Measurements from ENCODE around the gene ARFGEF2. TPM values are rescaled to one million over a fixed set of nuclear protein-coding genes. Genes with fewer than 3 reads are reported as not detected.

ARFGEF2 gene
- total and polyA plus RNA-seq, 2 experiments from 2014 or later = 10.9 to 48.0 TPM

- Histone ChIP-seq H2AFZ (no peak overlapping the region), H4K20me1 (ENCODE audit: insufficient read depth, poor library complexity, severe bottlenecking) (no peaks in the 10 kb centered on the region), H3K36me3 (replicated peaks; ENCODE audit: insufficient read depth, low read depth) (no peaks in the 10 kb centered on the region), H3K9me3 (ENCODE audit: low read depth) (no peaks in the 10 kb centered on the region), H3K4me2 (no peak overlapping the region), H3K9me2 (replicated peaks; ENCODE audit: insufficient read depth) (no peaks in the 10 kb centered on the region), H3K4me3 (no peak overlapping the region), H3K79me2 (no peaks in the 10 kb centered on the region), H3K4me1 (ENCODE audit: insufficient read depth) (no peaks in the 10 kb centered on the region), H3K27ac (no peak overlapping the region), H3K27me3 (no peaks in the 10 kb centered on the region)
- 68% methylated on average over 7 of the region's 7 CpGs for WGBS (ENCODE audit: low lambda C conversion rate, missing lambda C conversion rate)
- no peak for DNase-seq (ENCODE audit: low spot score)
- TF ChIP-seq EZH2 (IDR thresholded peaks at IDR 0.05; ENCODE audit: borderline replicate concordance) = no peak
- no peak for TF ChIP-seq EZH2phosphoT487 (IDR thresholded peaks at IDR 0.05; ENCODE audit: low read depth, severe bottlenecking, unreplicated experiment)
- no peak for TF ChIP-seq CTCF (IDR thresholded peaks at IDR 0.05; ENCODE audit: poor library complexity)
These were observed 11.1 kb upstream of the ARFGEF2 start for GRCh38 chr20:48910347-48910781.

GRCh38 chr20:48912065-48912464, 9.4 kb upstream of the ARFGEF2 start:
- 93% methylated on average over 4 of the region's 4 CpGs for WGBS (ENCODE audit: low lambda C conversion rate, missing lambda C conversion rate)
- no peaks in the 10 kb centered on the region for H3K9me3 ChIP-seq (ENCODE audit: low read depth)

GRCh38 chr20:48916699-48917098, 4.8 kb upstream of the ARFGEF2 start:
- Histone ChIP-seq H3K4me3 (no peak overlapping the region), H2AFZ (no peak overlapping the region), H3K4me2 (no peak overlapping the region), H4K20me1 (ENCODE audit: insufficient read depth, poor library complexity, severe bottlenecking) (no peaks in the 10 kb centered on the region), H3K79me2 (peaks cover 5% of the 10 kb centered on the region), H3K9me2 (replicated peaks; ENCODE audit: insufficient read depth) (no peaks in the 10 kb centered on the region), H3K9me3 (ENCODE audit: low read depth) (no peaks in the 10 kb centered on the region), H3K36me3 (replicated peaks; ENCODE audit: insufficient read depth, low read depth) (no peaks in the 10 kb centered on the region), H3K4me1 (ENCODE audit: insufficient read depth) (peaks cover 6% of the 10 kb centered on the region), H3K27ac (no peak overlapping the region), H3K27me3 (no peaks in the 10 kb centered on the region)
- WGBS (ENCODE audit: low lambda C conversion rate, missing lambda C conversion rate) = 48% methylated on average over 1 of the region's 1 CpG
- TF ChIP-seq CTCF (IDR thresholded peaks at IDR 0.05; ENCODE audit: poor library complexity) = no peak
- TF ChIP-seq EZH2 (IDR thresholded peaks at IDR 0.05; ENCODE audit: borderline replicate concordance) = no peak
- TF ChIP-seq EZH2phosphoT487 (IDR thresholded peaks at IDR 0.05; ENCODE audit: low read depth, severe bottlenecking, unreplicated experiment) = no peak
- no peak for DNase-seq (ENCODE audit: low spot score)

More at GRCh38 chr20:48912065-48912464, 9.4 kb upstream of the ARFGEF2 start:
- H3K4me2 ChIP-seq = no peak overlapping the region
- no peaks in the 10 kb centered on the region for H3K36me3 ChIP-seq (replicated peaks; ENCODE audit: insufficient read depth, low read depth)
- H3K79me2 ChIP-seq = no peaks in the 10 kb centered on the region
- no peaks in the 10 kb centered on the region for H3K9me2 ChIP-seq (replicated peaks; ENCODE audit: insufficient read depth)
- no peak overlapping the region for H3K4me3 ChIP-seq
- no peaks in the 10 kb centered on the region for H3K27me3 ChIP-seq
- no peak for DNase-seq (ENCODE audit: low spot score)
- no peaks in the 10 kb centered on the region for H4K20me1 ChIP-seq (ENCODE audit: insufficient read depth, poor library complexity, severe bottlenecking)
- no peak overlapping the region for H2AFZ ChIP-seq
- no peaks in the 10 kb centered on the region for H3K4me1 ChIP-seq (ENCODE audit: insufficient read depth)
- TF ChIP-seq CTCF (IDR thresholded peaks at IDR 0.05; ENCODE audit: poor library complexity) = no peak
- TF ChIP-seq EZH2 (IDR thresholded peaks at IDR 0.05; ENCODE audit: borderline replicate concordance) = no peak
- no peak for TF ChIP-seq EZH2phosphoT487 (IDR thresholded peaks at IDR 0.05; ENCODE audit: low read depth, severe bottlenecking, unreplicated experiment)
- no peak overlapping the region for H3K27ac ChIP-seq
